ENCODE results near the gene PRDM16.

The PRDM16 gene

GRCh38 chr1:3068564-3069431, at the start of gene PRDM16:
Gene PRDM16, plus strand, starts transcription at chr1:3069203. Its CDS starts 57 bp downstream, at chr1:3069260.
- peak in 1 of 2 donors; percentile 14 for DNase-seq (ENCODE audit: extremely low read depth in 1 of 2, low read depth in 1 of 2)

- no peak for DNase-seq (ENCODE audit: extremely low read depth in 1 of 2, low read depth in 1 of 2)
Measured at GRCh38 chr1:3019516-3020051, 49.4 kb upstream of the PRDM16 start.

GRCh38 chr1:3020263-3020909, 48.6 kb upstream of the PRDM16 start:
- no peak for DNase-seq (ENCODE audit: extremely low read depth in 1 of 2, low read depth in 1 of 2)

GRCh38 chr1:3021233-3021671, 47.8 kb upstream of the PRDM16 start, which contains the start of gene ACTRT2:
Gene ACTRT2, plus strand, starts transcription at chr1:3021467. Its CDS starts 220 bp downstream, at chr1:3021687.
- DNase-seq (ENCODE audit: extremely low read depth in 1 of 2, low read depth in 1 of 2) = no peak

- no peak for DNase-seq (ENCODE audit: extremely low read depth in 1 of 2, low read depth in 1 of 2)
Measured at GRCh38 chr1:3021801-3022401, 47.1 kb upstream of the PRDM16 start.

- no peak for DNase-seq (ENCODE audit: extremely low read depth in 1 of 2, low read depth in 1 of 2)
Measured at GRCh38 chr1:3022511-3022973, 46.5 kb upstream of the PRDM16 start.

- DNase-seq (ENCODE audit: extremely low read depth in 1 of 2, low read depth in 1 of 2) = no peak
Measured at GRCh38 chr1:3022976-3023375, 46.0 kb upstream of the PRDM16 start.

GRCh38 chr1:3024019-3024418, 45.0 kb upstream of the PRDM16 start:
- DNase-seq (ENCODE audit: extremely low read depth in 1 of 2, low read depth in 1 of 2) = no peak

- DNase-seq (ENCODE audit: extremely low read depth in 1 of 2, low read depth in 1 of 2) = no peak
Measured at GRCh38 chr1:3024588-3024987, 44.4 kb upstream of the PRDM16 start.

- DNase-seq (ENCODE audit: extremely low read depth in 1 of 2, low read depth in 1 of 2) = no peak
Measured at GRCh38 chr1:3026124-3026523, 42.9 kb upstream of the PRDM16 start.

- no peak for DNase-seq (ENCODE audit: extremely low read depth in 1 of 2, low read depth in 1 of 2)
Measured at GRCh38 chr1:3026581-3027391, 42.2 kb upstream of the PRDM16 start.

GRCh38 chr1:3027611-3028371, 41.2 kb upstream of the PRDM16 start:
- DNase-seq (ENCODE audit: extremely low read depth in 1 of 2, low read depth in 1 of 2) = no peak

GRCh38 chr1:3028531-3029282, 40.3 kb upstream of the PRDM16 start:
- no peak for DNase-seq (ENCODE audit: extremely low read depth in 1 of 2, low read depth in 1 of 2)

- no peak for DNase-seq (ENCODE audit: extremely low read depth in 1 of 2, low read depth in 1 of 2)
Measured at GRCh38 chr1:3029481-3029961, 39.5 kb upstream of the PRDM16 start.

GRCh38 chr1:3029991-3030662, 38.9 kb upstream of the PRDM16 start:
- DNase-seq (ENCODE audit: extremely low read depth in 1 of 2, low read depth in 1 of 2) = no peak

GRCh38 chr1:3030663-3031381, 38.2 kb upstream of the PRDM16 start:
- DNase-seq (ENCODE audit: extremely low read depth in 1 of 2, low read depth in 1 of 2) = no peak

GRCh38 chr1:3031401-3032221, 37.4 kb upstream of the PRDM16 start:
- no peak for DNase-seq (ENCODE audit: extremely low read depth in 1 of 2, low read depth in 1 of 2)
